ENCODE measurements around the gene RHOT1.

GRCh38 chr17:32103476-32104113 is 38.7 kb upstream of the RHOT1 start:
- TF ChIP-seq, protein P1, sequence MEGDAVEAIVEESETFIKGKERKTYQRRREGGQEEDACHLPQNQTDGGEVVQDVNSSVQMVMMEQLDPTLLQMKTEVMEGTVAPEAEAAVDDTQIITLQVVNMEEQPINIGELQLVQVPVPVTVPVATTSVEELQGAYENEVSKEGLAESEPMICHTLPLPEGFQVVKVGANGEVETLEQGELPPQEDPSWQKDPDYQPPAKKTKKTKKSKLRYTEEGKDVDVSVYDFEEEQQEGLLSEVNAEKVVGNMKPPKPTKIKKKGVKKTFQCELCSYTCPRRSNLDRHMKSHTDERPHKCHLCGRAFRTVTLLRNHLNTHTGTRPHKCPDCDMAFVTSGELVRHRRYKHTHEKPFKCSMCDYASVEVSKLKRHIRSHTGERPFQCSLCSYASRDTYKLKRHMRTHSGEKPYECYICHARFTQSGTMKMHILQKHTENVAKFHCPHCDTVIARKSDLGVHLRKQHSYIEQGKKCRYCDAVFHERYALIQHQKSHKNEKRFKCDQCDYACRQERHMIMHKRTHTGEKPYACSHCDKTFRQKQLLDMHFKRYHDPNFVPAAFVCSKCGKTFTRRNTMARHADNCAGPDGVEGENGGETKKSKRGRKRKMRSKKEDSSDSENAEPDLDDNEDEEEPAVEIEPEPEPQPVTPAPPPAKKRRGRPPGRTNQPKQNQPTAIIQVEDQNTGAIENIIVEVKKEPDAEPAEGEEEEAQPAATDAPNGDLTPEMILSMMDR (IDR thresholded peaks at IDR 0.05): no peak
- TF ChIP-seq SIN3A (IDR thresholded peaks at IDR 0.05; ENCODE audit: borderline replicate concordance, insufficient read depth, low read depth, low read length): no peak
- TF ChIP-seq, protein P2, sequence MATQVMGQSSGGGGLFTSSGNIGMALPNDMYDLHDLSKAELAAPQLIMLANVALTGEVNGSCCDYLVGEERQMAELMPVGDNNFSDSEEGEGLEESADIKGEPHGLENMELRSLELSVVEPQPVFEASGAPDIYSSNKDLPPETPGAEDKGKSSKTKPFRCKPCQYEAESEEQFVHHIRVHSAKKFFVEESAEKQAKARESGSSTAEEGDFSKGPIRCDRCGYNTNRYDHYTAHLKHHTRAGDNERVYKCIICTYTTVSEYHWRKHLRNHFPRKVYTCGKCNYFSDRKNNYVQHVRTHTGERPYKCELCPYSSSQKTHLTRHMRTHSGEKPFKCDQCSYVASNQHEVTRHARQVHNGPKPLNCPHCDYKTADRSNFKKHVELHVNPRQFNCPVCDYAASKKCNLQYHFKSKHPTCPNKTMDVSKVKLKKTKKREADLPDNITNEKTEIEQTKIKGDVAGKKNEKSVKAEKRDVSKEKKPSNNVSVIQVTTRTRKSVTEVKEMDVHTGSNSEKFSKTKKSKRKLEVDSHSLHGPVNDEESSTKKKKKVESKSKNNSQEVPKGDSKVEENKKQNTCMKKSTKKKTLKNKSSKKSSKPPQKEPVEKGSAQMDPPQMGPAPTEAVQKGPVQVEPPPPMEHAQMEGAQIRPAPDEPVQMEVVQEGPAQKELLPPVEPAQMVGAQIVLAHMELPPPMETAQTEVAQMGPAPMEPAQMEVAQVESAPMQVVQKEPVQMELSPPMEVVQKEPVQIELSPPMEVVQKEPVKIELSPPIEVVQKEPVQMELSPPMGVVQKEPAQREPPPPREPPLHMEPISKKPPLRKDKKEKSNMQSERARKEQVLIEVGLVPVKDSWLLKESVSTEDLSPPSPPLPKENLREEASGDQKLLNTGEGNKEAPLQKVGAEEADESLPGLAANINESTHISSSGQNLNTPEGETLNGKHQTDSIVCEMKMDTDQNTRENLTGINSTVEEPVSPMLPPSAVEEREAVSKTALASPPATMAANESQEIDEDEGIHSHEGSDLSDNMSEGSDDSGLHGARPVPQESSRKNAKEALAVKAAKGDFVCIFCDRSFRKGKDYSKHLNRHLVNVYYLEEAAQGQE (IDR thresholded peaks at IDR 0.05; ENCODE audit: insufficient read depth in 1 of 2, low read depth in 2 of 2, low read length in 1 of 2): no peak
- no peak for TF ChIP-seq POLR2AphosphoS5 (IDR thresholded peaks at IDR 0.05; ENCODE audit: low read depth, low read length)

Data from Panc1 (cell line).